Measurements from ENCODE around the gene PRKG1.

PRKG1 gene

GRCh38 chr10:51789903-51790302 is 715.6 kb downstream of the PRKG1 start:
- Histone ChIP-seq H3K27ac (ENCODE audit: low read depth, low read length) (no peak overlapping the region), H3K36me3 (ENCODE audit: insufficient read depth, low read length) (no peaks in the 10 kb centered on the region), H3K4me1 (ENCODE audit: insufficient read depth, low read length) (no peaks in the 10 kb centered on the region), H3K4me3 (ENCODE audit: low read length) (no peak overlapping the region), H3K27me3 (ENCODE audit: insufficient read depth, low read length) (no peaks in the 10 kb centered on the region), H3K9me3 (ENCODE audit: insufficient read depth, low read depth, low read length) (no peaks in the 10 kb centered on the region; the same call in 1 of the 2 replicates), H3K9ac (ENCODE audit: low read depth, low read length) (no peak overlapping the region)
- 92% methylated on average over 4 of the region's 4 CpGs for WGBS

DNA sequence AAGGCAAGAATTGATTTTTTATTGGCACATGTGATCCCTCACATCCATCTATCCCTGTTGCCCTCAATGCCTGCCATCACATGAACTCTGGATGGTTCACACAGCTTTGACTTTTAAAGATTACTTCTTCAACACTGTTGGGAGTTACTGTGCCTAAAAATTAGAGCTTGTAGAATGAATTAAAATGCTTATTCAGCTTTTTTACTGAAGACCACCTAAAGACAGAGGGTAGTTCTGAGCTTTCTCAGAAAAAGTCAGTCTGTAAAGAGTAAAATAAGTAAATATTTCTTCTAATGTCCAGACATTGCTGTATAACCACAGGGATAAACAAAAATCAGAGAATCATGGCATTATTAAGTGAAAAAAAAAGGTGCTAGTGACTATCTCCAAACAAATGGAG is 718.4 kb downstream of the PRKG1 start:
- H3K36me3 ChIP-seq (ENCODE audit: insufficient read depth, low read length) = no peaks in the 10 kb centered on the region
- no peak overlapping the region for H3K4me3 ChIP-seq (ENCODE audit: low read length)

DNA sequence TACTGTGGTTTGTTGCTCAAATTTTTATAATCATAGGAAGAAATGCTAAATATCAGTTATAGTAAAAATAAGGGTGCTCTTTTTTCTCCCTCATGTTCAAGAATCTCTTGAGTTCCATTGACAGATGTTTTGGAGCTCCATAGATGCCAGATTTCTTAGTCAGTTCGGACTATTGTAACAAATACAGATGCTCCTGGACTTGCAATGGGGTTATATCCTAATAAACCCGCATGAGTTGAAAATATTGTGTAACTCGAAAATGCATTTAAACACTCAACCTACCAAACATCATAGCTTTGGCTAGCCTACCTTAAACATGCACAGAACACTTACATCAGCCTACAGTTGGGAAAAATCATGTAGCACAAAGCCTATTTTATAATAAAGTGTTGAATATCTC is 725.8 kb downstream of the PRKG1 start:
- H3K4me1 ChIP-seq (ENCODE audit: insufficient read depth, low read length) = peaks cover 11% of the 10 kb centered on the region
- no peak overlapping the region for H3K27ac ChIP-seq (ENCODE audit: low read depth, low read length)
- H3K27me3 ChIP-seq (ENCODE audit: insufficient read depth, low read length) = no peaks in the 10 kb centered on the region
- H3K36me3 ChIP-seq (ENCODE audit: insufficient read depth, low read length) = no peaks in the 10 kb centered on the region
- H3K9ac ChIP-seq (ENCODE audit: low read depth, low read length) = no peak overlapping the region
- no peaks in the 10 kb centered on the region for H3K9me3 ChIP-seq (ENCODE audit: insufficient read depth, low read depth, low read length)
- H3K4me3 ChIP-seq (ENCODE audit: low read length) = no peak overlapping the region
- WGBS = 99% methylated on average over 3 of the region's 3 CpGs

More for the DNA sequence above, 718.4 kb downstream of the PRKG1 start:
- H3K9ac ChIP-seq (ENCODE audit: low read depth, low read length) = no peak overlapping the region
- H3K4me1 ChIP-seq (ENCODE audit: insufficient read depth, low read length) = no peaks in the 10 kb centered on the region
- no peaks in the 10 kb centered on the region for H3K27me3 ChIP-seq (ENCODE audit: insufficient read depth, low read length)
- H3K27ac ChIP-seq (ENCODE audit: low read depth, low read length) = no peak overlapping the region
- no peaks in the 10 kb centered on the region; the same call in 1 of the 2 replicates for H3K9me3 ChIP-seq (ENCODE audit: insufficient read depth, low read depth, low read length)

- Histone ChIP-seq H3K27ac (ENCODE audit: low read depth, low read length) (no peak overlapping the region), H3K9me3 (ENCODE audit: insufficient read depth, low read depth, low read length) (no peaks in the 10 kb centered on the region), H3K9ac (ENCODE audit: low read depth, low read length) (no peak overlapping the region), H3K4me1 (ENCODE audit: insufficient read depth, low read length) (peaks cover 11% of the 10 kb centered on the region), H3K4me3 (ENCODE audit: low read length) (no peak overlapping the region), H3K36me3 (ENCODE audit: insufficient read depth, low read length) (no peaks in the 10 kb centered on the region), H3K27me3 (ENCODE audit: insufficient read depth, low read length) (no peaks in the 10 kb centered on the region)
- 87% methylated on average over 4 of the region's 4 CpGs for WGBS
These were observed 726.6 kb downstream of the PRKG1 start for GRCh38 chr10:51800725-51801424.

DNA sequence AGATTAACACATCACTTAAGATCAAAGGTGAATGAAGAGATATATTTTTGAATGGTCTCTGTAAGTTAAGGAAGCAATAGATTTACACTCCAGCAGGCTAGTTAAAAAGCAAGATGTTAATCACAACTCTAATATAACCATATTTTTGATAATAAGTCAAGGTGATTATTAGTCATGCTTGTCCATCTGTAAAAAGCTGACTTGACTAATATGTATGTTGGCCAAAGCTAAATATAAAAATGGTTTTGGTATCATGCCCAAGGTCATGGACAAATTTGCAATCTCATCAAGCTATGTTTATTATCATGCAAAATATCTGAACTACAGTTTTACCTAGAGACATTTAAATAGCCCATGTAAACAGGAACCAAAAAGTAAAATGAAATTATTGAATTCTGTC is 727.7 kb downstream of the PRKG1 start:
- Histone ChIP-seq H3K27ac (ENCODE audit: low read depth, low read length) (no peak overlapping the region), H3K4me1 (ENCODE audit: insufficient read depth, low read length) (peaks cover 11% of the 10 kb centered on the region), H3K9me3 (ENCODE audit: insufficient read depth, low read depth, low read length) (no peaks in the 10 kb centered on the region), H3K27me3 (ENCODE audit: insufficient read depth, low read length) (no peaks in the 10 kb centered on the region), H3K9ac (ENCODE audit: low read depth, low read length) (no peak overlapping the region), H3K36me3 (ENCODE audit: insufficient read depth, low read length) (no peaks in the 10 kb centered on the region), H3K4me3 (ENCODE audit: low read length) (no peak overlapping the region)

DNA sequence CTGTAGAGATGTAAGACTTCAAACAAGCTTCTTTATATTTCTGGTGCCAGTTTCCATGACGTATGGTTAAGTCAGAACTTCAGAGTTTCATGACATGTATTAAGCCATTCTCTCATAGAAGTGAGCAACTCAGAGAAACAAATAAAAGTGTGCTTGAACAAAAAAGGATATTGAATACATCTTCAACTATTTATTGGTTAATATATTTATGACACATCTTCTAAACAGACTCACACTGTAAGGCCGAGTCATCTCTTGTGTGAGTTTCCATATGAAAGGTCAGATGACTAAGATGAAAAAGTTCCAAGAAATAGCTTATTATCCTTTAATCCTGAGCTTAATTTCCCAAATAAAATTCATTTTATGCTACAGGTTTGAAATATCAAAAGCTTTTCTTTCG is 730.6 kb downstream of the PRKG1 start:
- 80% methylated on average over 1 of the region's 3 CpGs for WGBS
- Histone ChIP-seq H3K9me3 (ENCODE audit: insufficient read depth, low read depth, low read length) (no peaks in the 10 kb centered on the region), H3K36me3 (ENCODE audit: insufficient read depth, low read length) (no peaks in the 10 kb centered on the region), H3K9ac (ENCODE audit: low read depth, low read length) (no peak overlapping the region), H3K4me3 (ENCODE audit: low read length) (no peak overlapping the region), H3K4me1 (ENCODE audit: insufficient read depth, low read length) (peaks cover 11% of the 10 kb centered on the region), H3K27ac (ENCODE audit: low read depth, low read length) (no peak overlapping the region), H3K27me3 (ENCODE audit: insufficient read depth, low read length) (no peaks in the 10 kb centered on the region)

DNA sequence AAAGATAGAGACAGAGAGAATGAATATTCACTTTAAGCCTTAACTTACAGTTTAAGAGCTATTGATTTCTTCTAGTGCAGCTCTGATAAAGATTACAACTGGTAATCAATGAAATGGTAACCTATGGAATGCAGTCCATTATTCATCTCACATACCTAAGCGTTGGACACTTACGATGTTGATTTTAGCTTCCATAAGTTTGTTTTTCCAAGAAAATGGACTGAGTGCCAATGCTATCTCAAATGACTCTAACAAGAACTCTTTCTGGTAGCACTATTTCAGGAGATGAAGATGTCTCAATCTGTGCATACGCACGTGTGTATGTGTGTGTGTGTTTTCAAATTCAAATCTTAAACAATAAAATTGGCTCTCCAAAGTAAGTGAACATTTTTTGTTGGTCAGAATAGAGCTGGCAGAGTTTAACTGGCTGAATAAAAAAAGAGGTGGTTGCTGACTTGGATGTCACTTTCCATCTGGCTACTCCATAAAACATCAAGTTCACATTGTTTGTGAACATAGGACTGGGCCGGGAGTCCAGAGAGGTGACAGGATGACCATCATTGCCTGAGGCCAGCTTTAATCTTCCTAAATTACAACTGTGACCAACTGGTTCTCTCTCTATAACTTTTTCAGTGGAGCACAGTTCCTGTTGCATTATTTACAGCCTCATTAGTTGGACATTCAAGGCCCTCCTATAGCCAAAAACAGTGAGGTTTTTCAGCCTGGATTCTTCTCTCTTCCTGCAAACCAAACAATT is 732.0 kb downstream of the PRKG1 start:
- no peak overlapping the region for H3K9ac ChIP-seq (ENCODE audit: low read depth, low read length)
- H3K36me3 ChIP-seq (ENCODE audit: insufficient read depth, low read length) = no peaks in the 10 kb centered on the region
- no peaks in the 10 kb centered on the region for H3K27me3 ChIP-seq (ENCODE audit: insufficient read depth, low read length)
- H3K4me1 ChIP-seq (ENCODE audit: insufficient read depth, low read length) = peaks cover 11% of the 10 kb centered on the region
- no peak overlapping the region for H3K4me3 ChIP-seq (ENCODE audit: low read length)
- WGBS = 97% methylated on average over 3 of the region's 5 CpGs
- no peak overlapping the region for H3K27ac ChIP-seq (ENCODE audit: low read depth, low read length)
- no peaks in the 10 kb centered on the region for H3K9me3 ChIP-seq (ENCODE audit: insufficient read depth, low read depth, low read length)

DNA sequence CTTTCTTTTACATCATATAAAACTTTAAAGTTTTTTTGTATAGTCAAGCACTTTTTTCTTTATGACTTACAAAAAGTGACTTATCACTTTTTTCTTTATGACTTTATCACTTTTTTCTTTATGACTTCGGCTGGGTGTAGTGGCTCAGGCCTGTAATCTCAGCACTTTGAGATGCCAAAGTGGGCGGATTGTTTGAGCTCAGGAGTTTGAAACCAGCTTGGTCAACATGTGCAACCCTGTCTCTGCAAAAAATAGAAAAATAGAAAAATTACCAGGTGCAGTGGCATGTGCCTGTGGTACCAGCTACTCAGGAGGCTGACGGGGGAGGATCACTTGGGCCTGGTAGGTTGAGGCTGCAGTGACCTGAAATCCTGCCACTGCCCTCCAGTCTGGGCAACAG is 733.9 kb downstream of the PRKG1 start:
- Histone ChIP-seq H3K4me3 (ENCODE audit: low read length) (no peak overlapping the region), H3K4me1 (ENCODE audit: insufficient read depth, low read length) (peaks cover 4% of the 10 kb centered on the region), H3K27me3 (ENCODE audit: insufficient read depth, low read length) (no peaks in the 10 kb centered on the region), H3K9me3 (ENCODE audit: insufficient read depth, low read depth, low read length) (no peaks in the 10 kb centered on the region), H3K9ac (ENCODE audit: low read depth, low read length) (no peak overlapping the region), H3K36me3 (ENCODE audit: insufficient read depth, low read length) (no peaks in the 10 kb centered on the region), H3K27ac (ENCODE audit: low read depth, low read length) (no peak overlapping the region)
- WGBS = 97% methylated on average over 3 of the region's 3 CpGs

DNA sequence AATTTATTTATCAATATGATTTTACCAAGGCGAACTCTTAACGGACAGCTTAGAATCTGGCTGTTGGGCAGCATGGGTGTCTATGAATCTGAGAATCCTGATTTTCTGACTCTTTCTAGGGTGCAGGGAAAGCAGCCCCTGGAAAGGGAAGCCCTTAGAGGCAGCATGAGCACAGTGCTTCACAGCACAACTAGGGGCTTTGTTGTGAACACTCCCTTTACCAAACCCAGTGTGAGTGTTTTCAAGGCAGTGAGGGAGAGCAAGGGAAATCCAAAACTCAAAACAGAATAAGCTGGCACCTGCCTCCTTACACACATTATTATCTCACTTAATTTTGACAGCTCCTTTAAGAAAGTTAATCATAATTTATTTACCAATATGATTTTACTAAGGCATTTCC is 741.4 kb downstream of the PRKG1 start:
- H3K36me3 ChIP-seq (ENCODE audit: insufficient read depth, low read length) = no peaks in the 10 kb centered on the region
- H3K4me1 ChIP-seq (ENCODE audit: insufficient read depth, low read length) = peaks cover 18% of the 10 kb centered on the region
- no peaks in the 10 kb centered on the region for H3K27me3 ChIP-seq (ENCODE audit: insufficient read depth, low read length)
- H3K4me3 ChIP-seq (ENCODE audit: low read length) = no peak overlapping the region
- H3K9ac ChIP-seq (ENCODE audit: low read depth, low read length) = no peak overlapping the region
- no peak overlapping the region for H3K27ac ChIP-seq (ENCODE audit: low read depth, low read length)
- no peaks in the 10 kb centered on the region for H3K9me3 ChIP-seq (ENCODE audit: insufficient read depth, low read depth, low read length)
- 98% methylated on average over 2 of the region's 2 CpGs for WGBS

DNA sequence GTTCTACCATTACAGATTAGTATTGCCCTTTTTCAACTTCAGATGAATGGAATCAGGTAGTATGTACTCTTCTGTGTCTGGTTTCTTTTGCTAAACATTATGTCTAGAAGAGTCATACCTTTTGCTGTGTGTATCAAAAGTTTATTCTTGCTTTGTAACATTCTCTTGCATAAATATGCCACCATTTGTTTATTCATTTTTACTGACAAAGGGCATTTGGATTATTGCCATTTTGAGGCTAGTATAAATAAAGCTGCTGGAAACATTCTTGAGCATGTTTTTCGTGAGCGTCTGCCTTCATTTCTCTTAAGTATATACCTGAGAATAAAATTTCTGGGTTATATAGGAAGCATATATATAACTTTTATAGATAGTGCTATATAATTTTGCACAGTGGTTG is 746.8 kb downstream of the PRKG1 start:
- no CpG with 5 or more reads among the region's 2 CpGs for WGBS
- peaks cover under 1% of the 10 kb centered on the region; the same call in 1 of the 2 replicates for H3K4me1 ChIP-seq (ENCODE audit: insufficient read depth, low read length)
- no peak overlapping the region for H3K27ac ChIP-seq (ENCODE audit: low read depth, low read length)
- H3K27me3 ChIP-seq (ENCODE audit: insufficient read depth, low read length) = no peaks in the 10 kb centered on the region
- H3K36me3 ChIP-seq (ENCODE audit: insufficient read depth, low read length) = no peaks in the 10 kb centered on the region
- no peak overlapping the region for H3K9ac ChIP-seq (ENCODE audit: low read depth, low read length)
- H3K9me3 ChIP-seq (ENCODE audit: insufficient read depth, low read depth, low read length) = no peaks in the 10 kb centered on the region
- H3K4me3 ChIP-seq (ENCODE audit: low read length) = no peak overlapping the region

GRCh38 chr10:51821745-51822144 is 747.5 kb downstream of the PRKG1 start:
- H3K27ac ChIP-seq (ENCODE audit: low read depth, low read length) = no peak overlapping the region

More at GRCh38 chr10:51821745-51822144, 747.5 kb downstream of the PRKG1 start:
- H3K9ac ChIP-seq (ENCODE audit: low read depth, low read length) = no peak overlapping the region
- no peaks in the 10 kb centered on the region for H3K27me3 ChIP-seq (ENCODE audit: insufficient read depth, low read length)
- H3K4me3 ChIP-seq (ENCODE audit: low read length) = no peak overlapping the region
- no peaks in the 10 kb centered on the region for H3K9me3 ChIP-seq (ENCODE audit: insufficient read depth, low read depth, low read length)
- no peaks in the 10 kb centered on the region for H3K36me3 ChIP-seq (ENCODE audit: insufficient read depth, low read length)
- no peaks in the 10 kb centered on the region for H3K4me1 ChIP-seq (ENCODE audit: insufficient read depth, low read length)

Measured in HUES64 (cell line).